ENCODE data around the gene CAMK2D.
"Not testable (repeated sequence)": the region's sequence is repeated elsewhere in the genome, so short reads cannot be mapped to it uniquely, and the experiment has no call there.

CAMK2D gene
- 52.7 to 124 (median 64.3) reads per million in 4 experiments for total RNA-seq

- peak; percentile 68 for DNase-seq
These were observed at the start of gene CAMK2D for GRCh38 chr4:113761620-113762185. Gene CAMK2D, minus strand, starts transcription at chr4:113761738. Its CDS starts 670 bp downstream, at chr4:113761068.

GRCh38 chr4:113810906-113811305 is 49.4 kb upstream of the CAMK2D start:
- DNase-seq, result no peak

GRCh38 chr4:113809311-113809710 is 47.8 kb upstream of the CAMK2D start:
- no peak for DNase-seq

- no peak for DNase-seq
These were observed 45.3 kb upstream of the CAMK2D start for GRCh38 chr4:113806850-113807249.

- no peak for DNase-seq
These were observed 40.3 kb upstream of the CAMK2D start for GRCh38 chr4:113801882-113802281.

- not testable (repeated sequence) for DNase-seq
These were observed 34.8 kb upstream of the CAMK2D start for GRCh38 chr4:113796381-113796780.

GRCh38 chr4:113790478-113790877 is 28.9 kb upstream of the CAMK2D start:
- DNase-seq, result no peak

- no peak for DNase-seq
These were observed 27.4 kb upstream of the CAMK2D start for GRCh38 chr4:113788888-113789287.

- DNase-seq, result no peak
These were observed 24.2 kb upstream of the CAMK2D start for GRCh38 chr4:113785781-113786180.

- no peak for DNase-seq
These were observed 23.1 kb upstream of the CAMK2D start for GRCh38 chr4:113784497-113785250.

- DNase-seq, result no peak
These were observed 22.2 kb upstream of the CAMK2D start for GRCh38 chr4:113783701-113784100.

- no peak for DNase-seq
These were observed 21.8 kb upstream of the CAMK2D start for GRCh38 chr4:113783289-113783688.

- DNase-seq, result no peak
These were observed 20.0 kb upstream of the CAMK2D start for GRCh38 chr4:113781439-113782040.

- DNase-seq, result no peak
These were observed 15.1 kb upstream of the CAMK2D start for GRCh38 chr4:113776679-113777078.

GRCh38 chr4:113776016-113776415 is 14.5 kb upstream of the CAMK2D start:
- DNase-seq, result no peak

GRCh38 chr4:113773756-113774155 is 12.2 kb upstream of the CAMK2D start:
- no peak for DNase-seq

GRCh38 chr4:113773014-113773413 is 11.5 kb upstream of the CAMK2D start:
- no peak for DNase-seq

- no peak for DNase-seq
These were observed 10.8 kb upstream of the CAMK2D start for GRCh38 chr4:113772319-113772718.

- DNase-seq, result no peak
These were observed 8.2 kb upstream of the CAMK2D start for GRCh38 chr4:113769744-113770143.

- no peak for DNase-seq
These were observed 7.4 kb upstream of the CAMK2D start for GRCh38 chr4:113768952-113769351.

- DNase-seq, result no peak
These were observed 5.3 kb upstream of the CAMK2D start for GRCh38 chr4:113766882-113767281.

GRCh38 chr4:113764720-113765264 is 3.3 kb upstream of the CAMK2D start:
- no peak for DNase-seq

GRCh38 chr4:113763923-113764322 is 2.4 kb upstream of the CAMK2D start:
- DNase-seq, result not testable (repeated sequence)

GRCh38 chr4:113763029-113763285 is 1.4 kb upstream of the CAMK2D start:
- DNase-seq, result no peak

All from effector CD8-positive, alpha-beta T cell (primary cell).